Fibroblast of skin of abdomen (primary cell): ENCODE results near the gene MAPK8IP2.
"Not testable (repeated sequence)": the region's sequence is repeated elsewhere in the genome, so short reads cannot be mapped to it uniquely, and the experiment has no call there.

ENCODE experiments used
- DNase-seq: peaks from one replicate; pipeline ENCODE4 v3.0.0-alpha.2; 2013

The MAPK8IP2 gene

GRCh38 chr22:50640857-50641647, 40.5 kb downstream of the MAPK8IP2 start:
- no peak for DNase-seq

- peak; percentile 31 for DNase-seq
These were observed 41.4 kb downstream of the MAPK8IP2 start for GRCh38 chr22:50641696-50642607.

DNA sequence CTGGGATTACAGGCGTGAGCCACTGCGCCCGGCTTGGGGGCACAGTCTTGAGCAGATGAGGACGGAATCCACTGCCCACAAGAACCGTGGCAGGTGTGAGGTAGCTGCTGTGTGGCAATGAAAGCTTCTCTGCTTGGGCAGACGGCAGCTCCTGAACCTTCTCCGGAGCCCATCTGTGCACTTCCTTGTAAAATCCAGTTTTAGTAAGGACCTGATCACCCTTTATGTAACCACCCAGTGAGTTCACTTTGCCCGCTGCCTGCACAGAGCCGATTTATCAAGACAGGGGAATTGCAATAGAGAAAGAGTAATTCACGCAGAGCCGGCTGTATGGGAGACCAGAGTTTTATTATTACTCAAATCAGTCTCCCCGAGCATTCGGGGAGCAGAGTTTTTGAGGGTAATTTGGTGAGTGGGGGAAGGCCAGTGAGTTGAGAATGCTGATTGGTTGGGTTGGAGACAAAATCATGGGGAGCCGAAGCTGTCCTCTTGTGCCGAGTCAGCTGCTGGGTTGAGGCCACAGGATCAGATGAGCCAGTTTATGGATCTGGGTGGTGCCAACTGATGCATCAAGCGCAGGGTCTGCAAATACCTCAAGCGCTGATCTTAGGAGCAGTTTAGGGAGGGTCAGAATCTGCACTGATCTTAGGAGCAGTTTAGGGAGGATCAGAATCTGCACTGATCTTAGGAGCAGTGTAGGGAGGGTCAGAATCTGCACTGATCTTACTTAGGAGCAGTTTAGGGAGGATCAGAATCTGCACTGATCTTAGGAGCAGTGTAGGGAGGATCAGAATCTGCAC, 42.6 kb downstream of the MAPK8IP2 start:
- not testable (repeated sequence) for DNase-seq

DNA sequence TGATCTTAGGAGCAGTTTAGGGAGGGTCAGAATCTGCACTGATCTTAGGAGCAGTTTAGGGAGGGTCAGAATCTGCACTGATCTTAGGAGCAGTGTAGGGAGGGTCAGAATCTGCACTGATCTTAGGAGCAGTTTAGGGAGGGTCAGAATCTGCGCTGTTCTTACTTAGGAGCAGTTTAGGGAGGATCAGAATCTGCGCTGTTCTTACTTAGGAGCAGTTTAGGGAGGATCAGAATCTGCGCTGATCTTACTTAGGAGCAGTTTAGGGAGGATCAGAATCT, 43.2 kb downstream of the MAPK8IP2 start:
- not testable (repeated sequence) for DNase-seq

DNA sequence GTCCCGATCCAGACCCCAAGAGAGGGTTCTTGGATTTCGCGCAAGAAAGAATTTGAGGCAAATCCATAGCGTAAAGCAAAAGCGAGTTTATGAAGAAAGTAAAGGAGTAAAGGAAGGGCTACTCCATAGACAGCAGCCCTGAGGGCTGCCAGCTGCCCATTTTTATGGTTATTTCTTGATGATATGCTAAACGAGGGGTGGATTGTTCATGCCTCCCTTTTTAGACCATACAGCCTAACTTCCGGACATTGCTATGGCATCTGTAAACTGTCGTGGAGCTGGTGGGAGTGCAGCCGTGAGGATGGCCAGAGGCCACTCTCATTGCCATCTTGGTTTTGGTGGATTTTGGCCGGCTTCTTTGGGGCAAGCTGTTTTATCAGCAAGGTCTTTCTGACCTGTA, 52.7 kb downstream of the MAPK8IP2 start:
- DNase-seq: no peak

DNA sequence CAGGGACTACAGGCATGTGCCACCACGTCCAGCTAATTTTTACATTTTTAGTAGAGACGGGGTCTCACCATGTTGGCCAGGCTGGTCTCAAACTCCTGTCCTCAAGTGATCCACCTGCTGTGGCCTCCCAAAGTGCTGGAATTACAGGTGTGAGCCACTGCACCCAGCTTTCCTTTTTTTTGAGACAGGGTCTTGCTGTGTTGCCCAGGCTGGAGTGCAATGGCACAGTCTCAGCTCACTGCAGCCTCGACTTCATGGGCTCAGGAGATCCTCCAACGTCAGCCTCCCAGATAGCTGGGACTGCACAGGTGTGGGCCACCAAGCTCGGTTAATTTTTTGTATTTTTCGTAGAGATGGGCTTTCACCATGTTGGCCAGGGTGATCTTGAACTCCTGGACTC, 54.1 kb downstream of the MAPK8IP2 start:
- not testable (repeated sequence) for DNase-seq

DNA sequence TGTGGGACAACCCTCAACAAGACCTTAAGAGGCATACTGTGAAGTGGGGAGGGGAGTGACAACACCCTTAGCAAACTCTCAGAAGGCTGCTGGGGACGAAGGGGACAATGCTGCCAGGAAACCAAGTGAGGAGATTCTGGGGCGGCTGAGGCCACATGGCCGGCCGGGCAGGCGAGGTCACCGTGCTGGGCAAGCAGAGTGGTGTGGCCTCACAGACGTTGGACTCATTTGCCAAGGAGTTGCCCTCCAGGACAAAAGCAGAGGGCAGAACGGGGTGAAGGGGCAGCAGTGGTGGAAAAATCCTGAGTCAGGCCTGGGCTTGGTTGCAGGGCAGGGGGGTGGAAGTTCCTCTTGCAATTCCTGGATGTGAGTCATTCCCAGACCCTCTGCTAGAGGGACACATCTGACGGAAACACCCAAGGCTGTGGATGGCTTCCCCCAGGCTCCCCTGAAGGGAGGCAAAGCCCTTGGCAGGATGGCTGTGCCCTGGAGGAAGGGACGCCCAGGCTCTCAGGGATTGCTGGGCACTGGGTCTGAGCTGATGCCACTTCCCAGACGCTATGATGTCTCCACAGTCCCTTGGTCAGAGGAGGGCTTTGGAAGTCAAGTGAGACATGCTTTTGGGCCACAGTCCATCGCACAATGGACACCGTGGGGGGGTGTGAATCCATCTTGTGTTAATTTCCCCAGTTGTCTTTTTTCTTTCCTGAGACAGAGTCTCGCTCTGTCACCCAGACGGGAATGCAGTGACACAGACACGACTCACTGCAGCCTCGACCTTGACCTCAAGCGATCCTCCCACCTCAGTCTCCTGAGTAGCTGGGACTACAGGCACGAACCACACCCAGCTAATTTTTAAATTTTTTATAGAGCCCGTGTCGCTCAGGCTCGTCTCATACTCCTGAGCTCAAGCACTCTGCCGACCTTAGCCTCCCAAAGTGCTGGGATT, 55.8 kb downstream of the MAPK8IP2 start:
- peak; percentile 77 for DNase-seq

- no peak for DNase-seq
These were observed 57.3 kb downstream of the MAPK8IP2 start for GRCh38 chr22:50657925-50658324.

DNA sequence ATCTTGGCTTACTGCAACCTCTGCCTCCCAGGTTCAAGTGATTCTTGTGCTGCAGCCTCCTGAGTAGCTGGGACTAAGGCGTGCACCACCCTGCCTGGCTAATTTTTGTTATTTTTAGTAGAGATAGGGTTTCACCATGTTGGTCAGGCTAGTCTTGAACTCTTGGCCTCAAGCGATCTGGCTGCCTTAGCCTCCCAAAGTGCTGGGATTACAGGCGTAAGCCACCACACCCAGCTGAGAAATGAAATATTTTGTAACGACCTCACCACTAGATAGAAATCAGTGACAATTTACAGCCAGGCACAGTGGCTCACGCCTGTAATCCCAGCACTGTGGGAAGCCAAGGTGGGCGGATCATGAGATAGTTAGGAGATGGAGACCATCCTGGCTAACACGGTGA, 59.1 kb downstream of the MAPK8IP2 start:
- DNase-seq: not testable (repeated sequence)

GRCh38 chr22:50660306-50660705, 59.7 kb downstream of the MAPK8IP2 start:
- no peak for DNase-seq
